Activated CD4-positive, alpha-beta T cell treated with anti-CD3 and anti-CD28 coated beads, Interleukin-2, amount 10 ng/mL, durations not matched to agents 7 days and 5 days (primary cell): ENCODE data around the gene CIZ1. TPM values are rescaled to one million over a fixed set of nuclear protein-coding genes. Genes with fewer than 3 reads are reported as not detected.

Source experiments
- CTCF ChIA-PET: fragments of 350-600 bp; sonication (Branson Sonifier 250); formaldehyde crosslinking; loops from one replicate; lab custom pipeline; 2021; ENCODE audit warnings: antibody characterized with exemption; lab: Charles Lee
- POLR2A ChIA-PET: fragments of 350-600 bp; sonication (Branson Sonifier 250); formaldehyde crosslinking; loops from one replicate; lab custom pipeline; 2021; ENCODE audit warnings: antibody characterized with exemption; lab: Charles Lee
- DNase-seq: peaks from one replicate; pipeline ENCODE4 v3.0.0-alpha.2; 2020
- H3K27ac Mint-ChIP-seq: one replicate; pipeline ENCODE4 v1.8.0; 2021; ENCODE audit warnings: mild to moderate bottlenecking, moderate library complexity, mixed read lengths
- H3K27me3 Mint-ChIP-seq: one replicate; pipeline ENCODE4 v1.8.0; 2021; ENCODE audit warnings: mixed read lengths
- H3K36me3 Mint-ChIP-seq: one replicate; pipeline ENCODE4 v1.8.0; 2021; ENCODE audit warnings: low read depth, mixed read lengths
- H3K4me1 Mint-ChIP-seq: one replicate; pipeline ENCODE4 v1.8.0; 2021; ENCODE audit warnings: mixed read lengths
- H3K4me3 Mint-ChIP-seq: one replicate; pipeline ENCODE4 v1.8.0; 2021; ENCODE audit warnings: mild to moderate bottlenecking, moderate library complexity, mixed read lengths
- H3K9me3 Mint-ChIP-seq: one replicate; pipeline ENCODE4 v1.8.0; 2021; ENCODE audit warnings: mixed read lengths
- total RNA-seq, 2 experiments: library from RNA; stranded (reverse); gene quantifications; one replicate each; pipeline ENCODE4 v1.2.3, GENCODE V29; 2021

Gene CIZ1
- total RNA-seq, 2 experiments from 2014 or later = 128 to 129 TPM

DNA sequence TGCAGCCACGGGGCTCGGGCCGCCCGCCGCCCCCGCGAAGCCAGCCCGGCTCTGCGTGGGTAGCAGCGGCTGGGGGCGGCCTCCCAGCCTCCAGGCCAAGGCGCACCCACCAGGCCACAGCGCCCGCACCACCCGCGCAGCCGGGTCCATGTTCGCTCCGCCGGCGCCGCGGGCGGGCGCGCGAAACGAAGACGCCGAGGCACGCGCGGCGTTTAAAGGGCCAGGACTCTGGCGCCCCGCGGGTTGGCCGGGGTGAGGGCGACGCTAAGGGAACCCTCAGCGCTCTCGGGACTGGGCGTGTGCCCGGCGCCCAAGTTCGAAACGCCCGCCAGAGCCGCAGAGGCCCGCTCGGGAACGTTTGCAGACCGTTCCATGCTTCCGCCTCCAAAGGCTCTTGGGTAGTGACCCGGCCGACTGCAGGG, 63.8 kb downstream of the CIZ1 start, which contains the start of gene PTGES2:
Gene PTGES2, minus strand, starts transcription at position 162 of the 422 bp plus-strand sequence. Its CDS starts 12 bp downstream, at position 150.
- POLR2A ChIA-PET = no interaction called here
- Mint-ChIP-seq H3K27ac (peak within 1 kb of the TSS; percentile 99), H3K4me3 (peak within 1 kb of the TSS; percentile 97), H3K4me1 (peaks cover 39% of the 10 kb centered on the region), H3K9me3 (no peaks in the 10 kb centered on the region), H3K27me3 (peaks cover 11% of the 10 kb centered on the region), H3K36me3 (peaks cover 6% of the 10 kb centered on the region)
- CTCF ChIA-PET = interaction anchor here (1.3 to 5.4 kb wide), 3 partner anchors 10 to 125 kb away, joined by 3 to 39 read pairs (median 3); partner anchors contain the start of gene CIZ1
- peak; percentile 81 for DNase-seq

DNA sequence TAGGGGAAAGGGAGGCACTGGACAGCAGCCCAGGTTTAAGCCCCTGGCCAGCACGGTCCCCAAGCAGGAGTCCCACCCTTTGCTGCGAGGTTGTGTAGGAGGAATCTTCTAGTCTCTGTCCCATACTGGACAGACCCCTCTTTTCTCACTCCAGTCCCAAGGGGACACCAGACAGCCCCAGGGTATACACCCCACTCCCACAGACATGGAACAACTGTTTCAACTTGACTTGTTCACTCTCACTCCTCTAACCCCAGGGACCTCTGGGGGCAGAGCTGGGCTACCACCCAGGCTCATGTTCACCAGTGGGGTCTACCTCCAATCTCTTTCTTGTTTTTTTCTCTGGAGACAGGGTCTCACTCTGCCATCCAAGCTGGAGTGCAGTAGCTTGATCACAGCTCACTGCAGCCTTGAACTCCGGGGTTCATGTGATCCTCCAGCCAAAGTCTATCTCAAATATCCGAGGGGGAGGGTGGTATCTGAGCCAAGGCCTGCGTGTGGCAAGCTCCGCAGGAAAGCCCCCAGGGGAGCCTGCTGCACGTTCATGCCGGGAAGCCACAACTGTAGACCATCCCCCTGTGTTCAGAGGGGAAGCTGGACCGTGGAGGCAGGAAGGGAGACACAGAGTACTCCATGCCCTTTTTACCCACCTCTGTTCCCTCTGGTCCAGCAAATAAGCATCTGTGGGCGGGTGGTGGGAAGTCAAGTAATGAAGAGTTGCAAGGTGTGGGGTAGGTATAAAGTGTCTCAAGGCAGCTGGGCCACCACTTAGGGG, 65.6 kb downstream of the CIZ1 start:
- POLR2A ChIA-PET = no interaction called here
- Mint-ChIP-seq H3K4me1 (peaks cover 37% of the 10 kb centered on the region), H3K4me3 (peak overlapping the region; percentile 82), H3K27ac (peak overlapping the region; percentile 43), H3K27me3 (no peaks in the 10 kb centered on the region), H3K9me3 (no peaks in the 10 kb centered on the region), H3K36me3 (peaks cover 6% of the 10 kb centered on the region)
- CTCF ChIA-PET = interaction anchor here (0.8 to 5.4 kb wide), 8 partner anchors 9 to 127 kb away, joined by 3 to 39 read pairs (median 4); partner anchors contain the start of gene BBLN
- DNase-seq = no peak

DNA sequence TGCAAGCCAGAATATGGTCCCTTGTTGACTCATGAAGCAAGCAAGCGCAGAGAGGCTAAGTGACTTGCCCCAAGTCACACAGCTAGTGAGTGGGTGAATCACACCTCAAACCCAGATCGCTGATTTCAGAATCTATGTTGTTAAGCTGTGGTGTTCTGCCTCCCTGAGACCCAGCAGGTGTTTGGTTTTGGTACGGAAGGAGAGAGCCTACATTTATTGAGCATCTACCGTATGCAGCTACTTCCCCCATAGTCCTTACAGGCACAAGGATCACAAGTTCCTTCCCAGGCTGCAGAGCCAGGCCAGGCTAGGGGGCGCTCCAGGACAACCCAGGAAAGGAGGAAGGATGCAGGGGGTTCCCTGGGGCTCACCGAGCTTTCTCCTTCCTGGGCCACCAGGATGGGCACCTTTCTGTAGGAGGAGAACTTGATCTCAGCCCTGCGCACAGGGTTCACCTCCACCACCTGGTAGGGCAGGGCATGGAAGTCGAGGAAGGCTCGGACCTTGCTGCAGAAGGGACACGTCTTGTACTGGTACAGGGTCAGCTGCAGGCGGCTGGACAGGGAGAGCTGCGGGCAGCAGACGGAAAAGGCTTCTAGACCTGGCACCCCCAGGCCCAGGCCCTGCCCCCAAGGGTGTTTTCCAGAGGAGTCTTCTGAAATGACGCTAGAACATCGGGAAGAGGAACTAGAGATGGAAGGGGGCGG, 66.3 kb downstream of the CIZ1 start:
- POLR2A ChIA-PET = no interaction called here
- Mint-ChIP-seq H3K4me3 (peak overlapping the region; percentile 34), H3K4me1 (peaks cover 37% of the 10 kb centered on the region), H3K9me3 (no peaks in the 10 kb centered on the region), H3K27ac (peak overlapping the region; percentile 13), H3K36me3 (peaks cover 6% of the 10 kb centered on the region), H3K27me3 (no peaks in the 10 kb centered on the region)
- DNase-seq = peak; percentile 53
- CTCF ChIA-PET = interaction anchor here (0.7 to 5.4 kb wide), 8 partner anchors 8 to 208 kb away, joined by 3 to 39 read pairs (median 4); partner anchors contain the start of gene ST6GALNAC4

DNA sequence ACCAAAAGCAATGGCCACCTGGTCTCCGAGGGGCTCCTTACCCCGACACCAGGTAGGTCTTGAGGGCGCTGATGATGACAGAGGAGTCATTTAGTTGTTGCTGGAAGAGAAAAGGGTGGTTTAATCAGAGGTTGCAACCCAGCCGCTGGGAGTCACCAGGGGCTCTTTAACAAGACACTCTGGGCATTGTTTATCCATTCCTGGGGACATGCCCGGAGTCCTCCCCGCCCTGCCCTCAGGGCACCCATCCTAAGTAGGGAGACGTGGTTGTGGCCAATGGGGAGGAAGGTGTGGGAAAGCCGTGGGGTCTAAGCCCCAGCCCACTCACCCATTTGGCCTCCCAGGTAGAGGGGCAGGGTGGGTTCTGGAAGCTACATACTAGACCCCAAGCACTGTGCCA, 66.9 kb downstream of the CIZ1 start:
- CTCF ChIA-PET = interaction anchor here (0.7 to 2.2 kb wide), 6 partner anchors 17 to 207 kb away, joined by 3 to 6 read pairs (median 3); partner anchors contain the start of gene ST6GALNAC4
- H3K27me3 Mint-ChIP-seq = no peaks in the 10 kb centered on the region
- H3K36me3 Mint-ChIP-seq = peaks cover 6% of the 10 kb centered on the region
- POLR2A ChIA-PET = no interaction called here
- peaks cover 33% of the 10 kb centered on the region for H3K4me1 Mint-ChIP-seq
- DNase-seq = no peak
- H3K27ac Mint-ChIP-seq = no peak overlapping the region
- no peaks in the 10 kb centered on the region for H3K9me3 Mint-ChIP-seq
- H3K4me3 Mint-ChIP-seq = peak overlapping the region; percentile 34

DNA sequence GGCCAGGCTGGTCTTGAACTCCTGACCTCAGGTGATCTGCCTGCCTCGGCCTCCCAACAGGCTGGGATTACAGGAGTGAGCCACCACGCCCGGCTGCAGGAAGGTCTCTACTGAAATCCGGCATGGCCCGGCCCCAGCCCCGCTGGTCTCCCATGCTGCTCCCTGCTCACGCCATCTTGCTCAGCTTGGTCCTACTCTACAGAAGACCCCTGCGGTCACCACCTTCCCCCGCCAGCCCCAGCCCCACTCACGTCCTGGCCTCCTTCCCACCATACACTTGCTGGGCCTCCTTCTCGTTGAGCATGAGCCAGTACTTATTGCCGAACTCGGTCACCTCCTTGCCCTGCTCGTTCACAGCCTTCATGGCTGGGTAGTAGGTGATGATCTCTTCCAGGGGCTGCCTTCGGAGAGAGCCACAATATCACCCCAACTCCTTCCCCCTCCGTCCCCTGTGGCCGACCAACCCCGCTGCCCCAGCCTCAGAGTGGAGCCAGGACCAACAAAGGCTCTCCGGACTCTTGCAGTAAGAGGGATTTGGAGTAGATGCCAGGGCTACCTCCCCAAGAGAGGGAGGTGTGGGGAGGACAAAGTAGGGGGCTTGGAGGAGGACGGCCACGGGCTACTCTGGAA, 67.8 kb downstream of the CIZ1 start:
- CTCF ChIA-PET = interaction anchor here (0.7 kb wide), 1 partner anchor 23 kb away, joined by 3 read pairs; no protein-coding TSS in a partner anchor
- H3K4me3 Mint-ChIP-seq = no peak overlapping the region

DNA sequence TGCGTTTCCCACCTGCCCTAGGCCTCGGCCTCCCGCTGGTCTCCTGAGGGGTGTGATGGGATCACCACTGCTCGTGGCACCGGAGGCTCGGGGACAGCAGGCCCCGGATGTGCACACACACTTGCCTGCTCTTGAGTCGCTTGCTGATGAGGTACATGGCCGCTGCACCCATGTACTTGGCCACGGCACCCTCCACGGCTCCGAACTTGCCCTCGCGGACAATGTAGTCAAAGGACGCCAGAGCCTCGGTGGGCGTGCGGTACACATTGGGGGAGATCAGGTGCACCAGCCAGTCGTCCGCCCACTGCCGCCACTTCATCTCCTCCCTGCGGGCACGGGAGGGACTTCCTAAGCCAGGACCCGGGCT, 68.6 kb downstream of the CIZ1 start:
- Mint-ChIP-seq H3K27me3 (no peaks in the 10 kb centered on the region), H3K36me3 (peaks cover 3% of the 10 kb centered on the region), H3K27ac (no peak overlapping the region), H3K4me1 (peaks cover 28% of the 10 kb centered on the region), H3K9me3 (no peaks in the 10 kb centered on the region), H3K4me3 (no peak overlapping the region)
- ChIA-PET CTCF (no interaction called here), POLR2A (no interaction called here)
- DNase-seq = no peak

More for the DNA sequence above, 67.8 kb downstream of the CIZ1 start:
- H3K4me1 Mint-ChIP-seq = peaks cover 27% of the 10 kb centered on the region
- H3K36me3 Mint-ChIP-seq = peaks cover 6% of the 10 kb centered on the region
- H3K9me3 Mint-ChIP-seq = no peaks in the 10 kb centered on the region
- H3K27me3 Mint-ChIP-seq = no peaks in the 10 kb centered on the region
- POLR2A ChIA-PET = no interaction called here
- no peak for DNase-seq
- H3K27ac Mint-ChIP-seq = no peak overlapping the region

DNA sequence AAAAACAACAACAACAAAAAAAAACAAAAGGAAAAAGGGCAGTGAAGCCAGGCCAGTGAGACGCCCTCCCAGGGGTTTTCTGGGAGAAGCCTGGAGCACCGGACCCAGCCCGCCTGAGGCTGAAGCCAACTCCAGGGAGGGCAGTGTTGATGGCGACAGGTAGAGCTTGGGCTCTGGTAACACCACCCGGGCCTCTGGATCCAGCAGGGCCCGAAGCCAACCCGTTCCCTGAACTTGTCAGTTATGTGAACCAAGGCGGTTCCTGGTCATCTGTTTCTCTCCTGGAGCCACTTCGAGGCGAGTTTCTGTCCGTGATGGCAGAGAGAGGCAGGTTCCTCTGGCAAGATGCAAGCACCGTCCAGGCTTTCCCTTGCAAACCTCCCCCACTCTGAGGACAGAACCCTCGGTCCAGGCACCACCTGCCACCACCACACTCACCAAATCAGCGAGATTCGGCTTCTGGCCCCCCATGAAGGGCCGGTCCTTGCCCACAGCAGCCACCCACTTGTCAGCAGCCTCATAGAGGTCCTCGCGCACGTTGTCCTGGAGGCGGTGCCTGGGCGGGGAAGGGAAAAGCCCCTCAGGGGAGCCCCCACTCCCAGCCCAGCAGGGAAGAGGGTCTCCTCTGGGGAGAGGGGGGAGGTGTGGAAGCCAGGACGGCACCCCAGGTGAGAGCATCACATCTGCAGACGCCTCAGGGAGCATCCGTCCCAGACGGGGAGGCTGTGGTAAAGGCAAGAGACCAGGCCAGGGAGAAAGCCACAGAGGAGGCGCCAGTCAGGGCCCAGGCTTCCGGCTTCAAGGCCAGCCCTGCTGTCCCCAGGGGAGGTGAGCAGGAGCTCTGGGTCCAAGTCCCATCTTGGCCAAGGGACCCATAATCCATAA, 69.2 kb downstream of the CIZ1 start:
- no peak overlapping the region for H3K4me3 Mint-ChIP-seq
- ChIA-PET CTCF (no interaction called here), POLR2A (no interaction called here)
- H3K36me3 Mint-ChIP-seq = peaks cover 3% of the 10 kb centered on the region
- DNase-seq = no peak
- H3K27ac Mint-ChIP-seq = no peak overlapping the region
- peaks cover 33% of the 10 kb centered on the region for H3K4me1 Mint-ChIP-seq
- no peaks in the 10 kb centered on the region for H3K27me3 Mint-ChIP-seq
- H3K9me3 Mint-ChIP-seq = no peaks in the 10 kb centered on the region

DNA sequence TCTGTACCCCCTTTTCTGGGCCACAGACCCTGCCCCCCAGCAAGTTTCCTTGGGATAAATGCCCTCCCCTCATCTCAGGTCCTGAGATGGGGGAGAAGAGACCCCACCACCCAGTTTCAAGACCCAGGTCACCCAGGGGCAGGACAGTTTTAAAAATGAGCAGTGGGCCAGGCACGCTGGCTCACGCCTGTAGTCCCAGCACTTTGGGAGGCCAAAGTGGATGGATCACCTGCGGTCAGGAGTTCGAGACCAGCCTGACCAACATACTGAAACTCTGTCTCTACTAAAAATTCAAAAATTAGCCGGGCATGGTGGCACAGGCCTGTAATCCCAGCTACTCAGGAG, 69.9 kb downstream of the CIZ1 start:
- CTCF ChIA-PET = no interaction called here
- POLR2A ChIA-PET = no interaction called here
- no peak for DNase-seq
- no peak overlapping the region for H3K4me3 Mint-ChIP-seq
- no peaks in the 10 kb centered on the region for H3K9me3 Mint-ChIP-seq
- H3K27ac Mint-ChIP-seq = no peak overlapping the region
- peaks cover 31% of the 10 kb centered on the region for H3K4me1 Mint-ChIP-seq
- H3K36me3 Mint-ChIP-seq = peaks cover 3% of the 10 kb centered on the region
- no peaks in the 10 kb centered on the region for H3K27me3 Mint-ChIP-seq

DNA sequence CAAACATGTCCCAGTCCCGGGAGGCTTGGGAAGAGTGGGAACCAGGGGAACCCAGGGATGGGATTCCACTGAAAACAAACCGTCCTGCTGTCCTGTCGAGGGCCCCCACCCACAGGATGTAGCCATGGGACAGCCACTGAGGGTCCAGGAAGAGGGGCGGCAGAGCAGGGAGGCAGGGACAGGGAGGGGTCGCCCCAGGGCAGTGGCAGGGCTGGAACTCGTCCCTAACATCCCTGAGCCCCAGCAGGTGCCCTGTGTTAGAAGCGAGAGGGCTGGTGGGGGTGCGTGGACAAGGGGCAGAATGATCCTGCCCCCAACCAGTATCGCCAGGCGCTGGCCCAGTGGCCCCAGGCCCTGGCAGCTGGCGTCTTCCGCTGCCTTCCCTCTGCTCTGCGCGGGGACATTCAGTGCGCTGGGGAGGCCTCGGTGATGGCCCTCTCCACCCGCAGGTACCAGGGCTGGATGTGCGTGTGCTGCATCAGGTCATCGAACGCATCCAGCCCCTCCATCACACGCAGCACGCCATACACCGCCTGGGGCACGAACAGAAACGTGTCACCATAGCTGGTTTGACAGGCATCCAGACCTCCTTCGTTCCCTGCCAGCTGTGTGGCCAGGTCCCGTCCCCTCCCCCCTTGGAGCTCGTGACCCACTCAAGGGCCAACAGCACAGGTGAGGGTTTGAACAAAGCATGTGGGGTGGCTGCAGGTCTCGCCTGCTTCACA, 70.5 kb downstream of the CIZ1 start:
- H3K4me3 Mint-ChIP-seq = no peak overlapping the region
- CTCF ChIA-PET = interaction anchor here (0.7 kb wide), 1 partner anchor 1894 kb away, joined by 3 read pairs; no protein-coding TSS in a partner anchor
- H3K36me3 Mint-ChIP-seq = peaks cover 3% of the 10 kb centered on the region
- H3K9me3 Mint-ChIP-seq = no peaks in the 10 kb centered on the region
- POLR2A ChIA-PET = no interaction called here
- H3K4me1 Mint-ChIP-seq = peaks cover 26% of the 10 kb centered on the region
- no peaks in the 10 kb centered on the region for H3K27me3 Mint-ChIP-seq
- no peak overlapping the region for H3K27ac Mint-ChIP-seq
- no peak for DNase-seq

DNA sequence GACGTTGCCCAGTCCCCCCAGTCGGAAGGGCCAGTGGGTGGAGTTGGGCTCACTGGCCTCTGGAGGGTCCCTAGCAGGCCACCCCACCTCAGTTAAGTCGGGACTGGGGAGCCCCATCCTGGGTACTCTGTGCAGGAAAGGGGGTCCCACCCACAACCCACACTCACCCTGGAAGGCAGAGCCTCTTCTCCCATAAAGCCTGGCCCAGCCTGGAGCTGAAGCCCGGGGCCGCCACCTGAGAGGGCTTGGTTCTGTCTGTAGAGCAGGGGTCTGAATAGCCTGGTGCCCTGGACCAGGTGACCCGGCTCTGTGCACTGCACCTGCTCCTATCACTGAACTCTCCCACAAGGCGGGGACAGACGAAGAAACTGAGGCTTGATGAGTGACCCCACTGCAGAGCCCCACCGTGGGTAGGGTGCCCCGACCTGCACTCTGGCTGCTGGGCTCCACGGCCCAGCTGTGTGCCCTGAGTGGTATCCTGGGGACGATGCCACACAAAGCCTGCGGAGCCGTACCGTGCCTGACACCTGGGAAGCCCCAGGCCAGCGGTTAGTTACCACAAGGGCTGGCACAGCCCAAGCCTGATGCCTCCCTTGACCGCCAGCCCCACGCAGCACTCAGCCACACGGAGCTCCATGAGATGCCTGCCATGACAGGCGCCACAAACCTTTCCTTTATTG, 71.2 kb downstream of the CIZ1 start:
- Mint-ChIP-seq H3K36me3 (peaks cover 3% of the 10 kb centered on the region), H3K4me3 (no peak overlapping the region), H3K4me1 (peaks cover 19% of the 10 kb centered on the region), H3K9me3 (no peaks in the 10 kb centered on the region), H3K27ac (no peak overlapping the region), H3K27me3 (no peaks in the 10 kb centered on the region)
- ChIA-PET POLR2A (no interaction called here), CTCF (interaction anchor here (0.7 to 0.9 kb wide), 2 partner anchors 33 to 1893 kb away, joined by 3 read pairs; no protein-coding TSS in a partner anchor)
- no peak for DNase-seq
